ENCODE results near the gene MARCHF3.
"Not testable (repeated sequence)": the region's sequence is repeated elsewhere in the genome, so short reads cannot be mapped to it uniquely, and the experiment has no call there.

MARCHF3 gene

GRCh38 chr5:126912616-126913200 lies 117.7 kb downstream of the MARCHF3 start:
- no peak overlapping the region for H3K27ac ChIP-seq
- TF ChIP-seq CTCF (conservative IDR thresholded peaks at IDR 0.05) (no peak), ZFX (IDR thresholded peaks at IDR 0.05) (no peak)

- no peak overlapping the region for H3K27ac ChIP-seq
- TF ChIP-seq ZFX (IDR thresholded peaks at IDR 0.05), result no peak
Observed at GRCh38 chr5:126911986-126912385, 118.4 kb downstream of the MARCHF3 start.

- H3K27ac ChIP-seq, result no peak overlapping the region
- TF ChIP-seq CTCF (conservative IDR thresholded peaks at IDR 0.05) (no peak), ZFX (IDR thresholded peaks at IDR 0.05) (no peak)
Observed at GRCh38 chr5:126909856-126910255, 120.5 kb downstream of the MARCHF3 start.

- H3K27ac ChIP-seq, result not testable (repeated sequence)
Observed at GRCh38 chr5:126904407-126904806, 126.0 kb downstream of the MARCHF3 start.

GRCh38 chr5:126900796-126901195 lies 129.6 kb downstream of the MARCHF3 start:
- no peak overlapping the region for H3K27ac ChIP-seq
- no peak for TF ChIP-seq ZFX (IDR thresholded peaks at IDR 0.05)
- no peak for TF ChIP-seq CTCF (conservative IDR thresholded peaks at IDR 0.05)

- TF ChIP-seq ZFX (IDR thresholded peaks at IDR 0.05) (no peak), CTCF (conservative IDR thresholded peaks at IDR 0.05) (no peak)
- no peak overlapping the region for H3K27ac ChIP-seq
Observed at GRCh38 chr5:126899476-126899875, 130.9 kb downstream of the MARCHF3 start.

- no peak overlapping the region for H3K27ac ChIP-seq
- TF ChIP-seq CTCF (conservative IDR thresholded peaks at IDR 0.05), result no peak
- no peak for TF ChIP-seq ZFX (IDR thresholded peaks at IDR 0.05)
Observed at GRCh38 chr5:126897851-126898630, 132.3 kb downstream of the MARCHF3 start.

- no peak for TF ChIP-seq ZFX (IDR thresholded peaks at IDR 0.05)
- no peak for TF ChIP-seq CTCF (conservative IDR thresholded peaks at IDR 0.05)
- H3K27ac ChIP-seq, result no peak overlapping the region
Observed at GRCh38 chr5:126896170-126896702, 134.1 kb downstream of the MARCHF3 start.

- H3K27ac ChIP-seq, result not testable (repeated sequence)
Observed at GRCh38 chr5:126895712-126896111, 134.6 kb downstream of the MARCHF3 start.

GRCh38 chr5:126890414-126890813 lies 139.9 kb downstream of the MARCHF3 start:
- not testable (repeated sequence) for H3K27ac ChIP-seq

All from C4-2B (cell line).